Epithelial cell of esophagus (primary cell): ENCODE measurements around the gene GPR6.

ENCODE experiments used
- DNase-seq: peaks from one replicate; pipeline ENCODE4 v3.0.0; 2010; ENCODE audit warnings: low read depth
- H3K4me3 ChIP-seq: 2 replicates; pipeline ENCODE4 v1.5.1; 2011; ENCODE audit warnings: mild to moderate bottlenecking, low read length, control low read depth
- TF ChIP-seq, protein P1 (sequence below): IDR thresholded peaks from 2 replicates; pipeline ENCODE4 v1.5.1; 2011; ENCODE audit warnings: low read depth, mild to moderate bottlenecking, low read length, control low read depth, inconsistent platforms; ENCODE audit not compliant: insufficient read depth; ENCODE audit errors: missing control alignments

Gene GPR6

DNA sequence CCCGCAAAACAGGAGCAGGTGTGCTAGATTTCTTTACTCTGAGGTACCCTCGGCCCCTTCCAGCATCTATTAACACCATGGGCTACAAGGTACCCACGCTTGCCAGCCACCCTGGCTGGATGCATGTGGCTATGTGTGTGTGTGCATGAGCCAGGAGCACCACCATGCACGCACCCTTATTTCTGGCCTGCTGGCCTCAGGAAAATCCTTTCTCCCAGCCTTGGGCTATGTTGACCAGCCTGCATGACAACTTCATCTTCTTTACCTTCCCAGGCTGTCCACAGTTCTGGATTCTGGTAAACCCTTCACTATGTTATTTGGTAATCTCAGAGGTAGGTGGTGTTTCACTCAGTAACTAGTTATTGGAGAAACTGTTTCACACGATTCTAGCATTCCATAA, 40.4 kb downstream of the GPR6 start:
- H3K4me3 ChIP-seq = no peak overlapping the region
- no peak for DNase-seq
- TF ChIP-seq, protein P1, sequence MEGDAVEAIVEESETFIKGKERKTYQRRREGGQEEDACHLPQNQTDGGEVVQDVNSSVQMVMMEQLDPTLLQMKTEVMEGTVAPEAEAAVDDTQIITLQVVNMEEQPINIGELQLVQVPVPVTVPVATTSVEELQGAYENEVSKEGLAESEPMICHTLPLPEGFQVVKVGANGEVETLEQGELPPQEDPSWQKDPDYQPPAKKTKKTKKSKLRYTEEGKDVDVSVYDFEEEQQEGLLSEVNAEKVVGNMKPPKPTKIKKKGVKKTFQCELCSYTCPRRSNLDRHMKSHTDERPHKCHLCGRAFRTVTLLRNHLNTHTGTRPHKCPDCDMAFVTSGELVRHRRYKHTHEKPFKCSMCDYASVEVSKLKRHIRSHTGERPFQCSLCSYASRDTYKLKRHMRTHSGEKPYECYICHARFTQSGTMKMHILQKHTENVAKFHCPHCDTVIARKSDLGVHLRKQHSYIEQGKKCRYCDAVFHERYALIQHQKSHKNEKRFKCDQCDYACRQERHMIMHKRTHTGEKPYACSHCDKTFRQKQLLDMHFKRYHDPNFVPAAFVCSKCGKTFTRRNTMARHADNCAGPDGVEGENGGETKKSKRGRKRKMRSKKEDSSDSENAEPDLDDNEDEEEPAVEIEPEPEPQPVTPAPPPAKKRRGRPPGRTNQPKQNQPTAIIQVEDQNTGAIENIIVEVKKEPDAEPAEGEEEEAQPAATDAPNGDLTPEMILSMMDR = no peak

DNA sequence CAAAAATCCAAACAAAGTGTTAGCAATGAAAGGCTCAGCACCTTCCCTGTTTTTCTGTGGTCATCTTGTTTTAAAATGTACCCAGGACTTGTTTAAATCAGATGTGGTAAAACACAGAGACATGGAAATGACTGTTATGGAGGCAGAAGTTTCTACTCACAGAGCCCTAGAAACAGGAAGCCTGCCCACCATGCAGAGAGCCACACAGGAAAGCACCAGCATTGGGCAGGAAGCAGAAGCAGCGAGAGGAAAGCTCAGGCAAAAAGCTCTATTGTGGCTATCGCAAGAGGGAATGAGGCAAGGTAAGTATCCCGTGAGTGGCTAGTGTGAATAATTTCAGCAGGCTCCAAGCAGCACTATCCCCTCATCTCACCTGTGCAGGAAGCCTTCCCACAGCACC, 42.8 kb downstream of the GPR6 start:
- TF ChIP-seq, protein P1 = no peak
- no peak overlapping the region for H3K4me3 ChIP-seq
- DNase-seq = no peak

DNA sequence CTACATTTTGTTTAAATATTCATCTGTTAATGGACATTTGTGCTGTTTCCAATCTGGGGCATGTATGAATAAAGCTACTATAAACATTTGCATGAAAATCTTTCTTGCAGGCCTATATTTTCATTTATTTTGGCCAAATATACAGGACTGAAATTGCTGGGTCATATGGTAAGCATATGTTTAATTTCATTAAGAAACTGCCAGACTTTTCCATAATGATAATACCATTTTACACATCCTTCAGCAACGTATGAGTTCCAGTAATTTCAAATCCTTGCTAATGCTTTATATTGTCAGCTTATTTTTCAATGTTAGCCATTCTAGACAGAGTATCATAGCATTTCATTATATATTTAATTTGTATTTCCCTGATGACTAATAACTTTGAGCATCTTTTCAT, 51.0 kb downstream of the GPR6 start:
- TF ChIP-seq, protein P1 = no peak
- DNase-seq = no peak
- H3K4me3 ChIP-seq = no peak overlapping the region
